SU-DHL-6 (cell line): ENCODE data around the gene WDR46.

Experiments used
- CTCF ChIP-seq: fragments of 200-600 bp; sonication (generic); IDR thresholded peaks from one replicate; pipeline ENCODE4 v1.5.1; 2017; ENCODE audit warnings: antibody characterized with exemption, mild to moderate bottlenecking, low read length, moderate library complexity; ENCODE audit not compliant: insufficient read depth, poor library complexity, severe bottlenecking
- EZH2phosphoT487 ChIP-seq: fragments of 200-600 bp; sonication (generic), shearing (Covaris generic); conservative IDR thresholded peaks from 2 replicates; pipeline ENCODE4 v1.6.1; 2018; ENCODE audit warnings: mild to moderate bottlenecking, antibody characterized with exemption, low read length, moderate library complexity, mixed read lengths

- TF ChIP-seq CTCF, result peak; percentile 21
- no peak for TF ChIP-seq EZH2phosphoT487
Measured at GRCh38 chr6:33312361-33313104, 23.5 kb upstream of the WDR46 start.
